GM12873 (cell line): Measurements from ENCODE around the gene MAP3K4.

ENCODE experiments used
- CTCF ChIP-seq: IDR thresholded peaks from 2 replicates; pipeline ENCODE4 v1.5.1; 2012; ENCODE audit warnings: low read depth, mild to moderate bottlenecking, moderate library complexity, low read length, control low read depth; ENCODE audit not compliant: insufficient read depth; ENCODE audit errors: missing control alignments

The MAP3K4 gene

GRCh38 chr6:161053103-161053502, 61.5 kb downstream of the MAP3K4 start:
- TF ChIP-seq CTCF, result no peak

- TF ChIP-seq CTCF, result no peak
These were observed 63.3 kb downstream of the MAP3K4 start for GRCh38 chr6:161054876-161055275.

GRCh38 chr6:161056451-161056850, 64.9 kb downstream of the MAP3K4 start:
- no peak for TF ChIP-seq CTCF

- TF ChIP-seq CTCF, result no peak
These were observed 65.8 kb downstream of the MAP3K4 start for GRCh38 chr6:161057103-161058091.

GRCh38 chr6:161058741-161059140, 67.2 kb downstream of the MAP3K4 start:
- TF ChIP-seq CTCF, result no peak

- TF ChIP-seq CTCF, result no peak
These were observed 70.0 kb downstream of the MAP3K4 start for GRCh38 chr6:161061576-161061975.

- no peak for TF ChIP-seq CTCF
These were observed 73.3 kb downstream of the MAP3K4 start for GRCh38 chr6:161064915-161065314.
